ENCODE results near the gene SETBP1. TPM values are rescaled to one million over a fixed set of nuclear protein-coding genes. Genes with fewer than 3 reads are reported as not detected.

SETBP1 gene
- total RNA-seq, 1 donor from 2014 or later = 12.0 TPM

DNA sequence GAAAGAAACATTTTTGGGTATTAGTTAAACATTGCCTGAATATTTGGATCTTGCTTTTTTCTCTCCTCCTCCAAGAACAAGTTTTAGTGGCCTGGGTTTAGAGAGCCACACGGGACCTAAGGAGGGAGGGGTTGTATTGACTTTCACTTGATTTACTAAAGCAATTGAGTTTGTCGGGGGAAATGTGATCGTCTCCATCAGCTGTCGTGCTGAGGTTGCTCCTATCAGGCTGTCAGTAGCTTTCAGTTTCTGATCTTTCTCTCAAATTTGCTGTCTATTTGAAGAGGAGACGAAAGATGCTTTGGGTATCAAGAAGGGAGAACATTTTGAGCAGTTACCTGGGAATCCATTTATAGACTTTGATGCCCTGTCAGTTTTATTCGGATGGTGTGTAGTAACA is 106.0 kb downstream of the SETBP1 start:
- H3F3A ChIP-seq (ENCODE audit: low read depth) = no peaks in the 10 kb centered on the region
- no peaks in the 10 kb centered on the region for H3K79me2 ChIP-seq (ENCODE audit: low read depth)
- H3K4me2 ChIP-seq = no peak overlapping the region
- no peak overlapping the region for H3K9ac ChIP-seq
- Mint-ChIP-seq H3K9me3 (no peaks in the 10 kb centered on the region), H3K27ac (no peak overlapping the region), H3K4me1 (peaks cover 77% of the 10 kb centered on the region), H3K4me3 (no peak overlapping the region), H3K36me3 (peaks cover 1% of the 10 kb centered on the region), H3K27me3 (ENCODE audit: insufficient read depth, low read depth) (no peaks in the 10 kb centered on the region)
- no peaks in the 10 kb centered on the region for H3K9me3 ChIP-seq (ENCODE audit: low read depth)
- no peak for TF ChIP-seq EZH2phosphoT487 (IDR thresholded peaks at IDR 0.05)
- TF ChIP-seq EZH2 (IDR thresholded peaks at IDR 0.05) = no peak
- TF ChIP-seq, protein P1, sequence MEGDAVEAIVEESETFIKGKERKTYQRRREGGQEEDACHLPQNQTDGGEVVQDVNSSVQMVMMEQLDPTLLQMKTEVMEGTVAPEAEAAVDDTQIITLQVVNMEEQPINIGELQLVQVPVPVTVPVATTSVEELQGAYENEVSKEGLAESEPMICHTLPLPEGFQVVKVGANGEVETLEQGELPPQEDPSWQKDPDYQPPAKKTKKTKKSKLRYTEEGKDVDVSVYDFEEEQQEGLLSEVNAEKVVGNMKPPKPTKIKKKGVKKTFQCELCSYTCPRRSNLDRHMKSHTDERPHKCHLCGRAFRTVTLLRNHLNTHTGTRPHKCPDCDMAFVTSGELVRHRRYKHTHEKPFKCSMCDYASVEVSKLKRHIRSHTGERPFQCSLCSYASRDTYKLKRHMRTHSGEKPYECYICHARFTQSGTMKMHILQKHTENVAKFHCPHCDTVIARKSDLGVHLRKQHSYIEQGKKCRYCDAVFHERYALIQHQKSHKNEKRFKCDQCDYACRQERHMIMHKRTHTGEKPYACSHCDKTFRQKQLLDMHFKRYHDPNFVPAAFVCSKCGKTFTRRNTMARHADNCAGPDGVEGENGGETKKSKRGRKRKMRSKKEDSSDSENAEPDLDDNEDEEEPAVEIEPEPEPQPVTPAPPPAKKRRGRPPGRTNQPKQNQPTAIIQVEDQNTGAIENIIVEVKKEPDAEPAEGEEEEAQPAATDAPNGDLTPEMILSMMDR (IDR thresholded peaks at IDR 0.05) = no peak
- no peaks in the 10 kb centered on the region for H4K20me1 ChIP-seq (ENCODE audit: low read depth)
- no peaks in the 10 kb centered on the region for H3K36me3 ChIP-seq
- no peak for DNase-seq (ENCODE audit: low spot score)
- H3K4me1 ChIP-seq = peaks cover 26% of the 10 kb centered on the region
- H2AFZ ChIP-seq (replicated peaks) = no peak overlapping the region
- H3K27ac ChIP-seq = no peak overlapping the region
- no peak overlapping the region for H3K4me3 ChIP-seq
- no peaks in the 10 kb centered on the region for H3K27me3 ChIP-seq

DNA sequence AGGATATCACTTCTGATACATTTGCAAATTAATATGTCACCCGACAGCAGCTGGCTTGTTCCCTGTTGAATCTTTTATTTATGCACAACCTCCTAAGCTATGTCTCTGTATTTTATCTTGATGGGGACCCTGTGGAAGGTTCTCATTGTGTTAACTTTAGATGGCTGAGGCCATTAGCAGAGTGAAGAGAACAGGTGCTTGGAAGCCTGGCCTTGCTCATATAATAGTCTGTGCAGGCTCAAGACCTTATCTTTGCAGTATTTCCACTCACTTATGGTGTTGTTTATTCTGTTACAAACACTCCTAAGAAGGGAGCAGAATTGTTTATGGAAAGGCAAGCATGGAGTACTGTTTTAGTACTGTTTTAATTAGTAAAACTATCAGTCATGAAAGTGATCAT is 107.6 kb downstream of the SETBP1 start:
- Histone ChIP-seq H3K4me2 (no peak overlapping the region), H3K9ac (no peak overlapping the region), H3F3A (ENCODE audit: low read depth) (no peaks in the 10 kb centered on the region), H3K4me3 (no peak overlapping the region), H3K27me3 (no peaks in the 10 kb centered on the region), H3K79me2 (ENCODE audit: low read depth) (no peaks in the 10 kb centered on the region), H4K20me1 (ENCODE audit: low read depth) (no peaks in the 10 kb centered on the region), H3K36me3 (no peaks in the 10 kb centered on the region), H3K4me1 (peaks cover 25% of the 10 kb centered on the region), H3K9me3 (ENCODE audit: low read depth) (no peaks in the 10 kb centered on the region), H3K27ac (no peak overlapping the region), H2AFZ (replicated peaks) (no peak overlapping the region)
- H3K27me3 Mint-ChIP-seq (ENCODE audit: insufficient read depth, low read depth) = no peaks in the 10 kb centered on the region
- TF ChIP-seq EZH2 (IDR thresholded peaks at IDR 0.05) (no peak), EZH2phosphoT487 (IDR thresholded peaks at IDR 0.05) (no peak)
- TF ChIP-seq, protein P1 (IDR thresholded peaks at IDR 0.05) = no peak
- no peaks in the 10 kb centered on the region for H3K9me3 Mint-ChIP-seq
- DNase-seq (ENCODE audit: low spot score) = no peak
- H3K36me3 Mint-ChIP-seq = peaks cover 1% of the 10 kb centered on the region
- peaks cover 85% of the 10 kb centered on the region for H3K4me1 Mint-ChIP-seq
- H3K4me3 Mint-ChIP-seq = no peak overlapping the region
- no peak overlapping the region for H3K27ac Mint-ChIP-seq

DNA sequence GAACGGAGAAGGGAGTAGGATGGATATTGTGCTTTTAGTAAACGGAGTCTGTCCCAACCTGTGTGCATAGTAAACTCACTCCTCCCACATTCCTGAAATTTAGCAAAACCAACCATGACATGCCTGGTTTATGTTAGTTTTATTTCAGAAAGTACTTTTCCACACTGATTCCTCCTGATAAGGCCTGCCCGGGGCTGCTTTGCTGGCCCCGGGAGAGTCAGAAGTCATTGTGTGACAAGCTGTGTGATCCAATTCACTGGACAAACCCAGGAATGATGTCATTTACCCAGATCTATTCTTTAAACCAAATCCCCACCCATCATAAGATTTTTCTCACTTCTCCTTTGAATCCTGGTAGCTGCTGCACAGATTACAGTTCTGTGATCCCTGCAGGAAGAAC is 109.0 kb downstream of the SETBP1 start:
- Histone ChIP-seq H4K20me1 (ENCODE audit: low read depth) (no peaks in the 10 kb centered on the region), H3K27me3 (no peaks in the 10 kb centered on the region), H3F3A (ENCODE audit: low read depth) (no peaks in the 10 kb centered on the region), H3K4me2 (peak overlapping the region; percentile 16), H3K9ac (no peak overlapping the region), H3K4me1 (peaks cover 38% of the 10 kb centered on the region), H3K36me3 (no peaks in the 10 kb centered on the region), H3K79me2 (ENCODE audit: low read depth) (no peaks in the 10 kb centered on the region), H3K4me3 (no peak overlapping the region), H3K27ac (peak overlapping the region; percentile 55), H3K9me3 (ENCODE audit: low read depth) (no peaks in the 10 kb centered on the region), H2AFZ (replicated peaks) (no peak overlapping the region)
- peak; percentile 55 for DNase-seq (ENCODE audit: low spot score)
- no peaks in the 10 kb centered on the region for H3K9me3 Mint-ChIP-seq
- TF ChIP-seq EZH2phosphoT487 (IDR thresholded peaks at IDR 0.05) (no peak), EZH2 (IDR thresholded peaks at IDR 0.05) (no peak)
- TF ChIP-seq, protein P1 (IDR thresholded peaks at IDR 0.05) = no peak
- no peaks in the 10 kb centered on the region for H3K27me3 Mint-ChIP-seq (ENCODE audit: insufficient read depth, low read depth)
- peaks cover 4% of the 10 kb centered on the region for H3K36me3 Mint-ChIP-seq
- peak overlapping the region; percentile 61 for H3K4me3 Mint-ChIP-seq
- H3K27ac Mint-ChIP-seq = peak overlapping the region; percentile 99
- peaks cover 85% of the 10 kb centered on the region for H3K4me1 Mint-ChIP-seq

Measured in neural progenitor cell (in vitro differentiated cells).